ENCODE data around the gene MRO.

- TF ChIP-seq CTCF (IDR thresholded peaks at IDR 0.05; ENCODE audit: low read depth, low read length, poor library complexity, severe bottlenecking) (no peak), EZH2phosphoT487 (IDR thresholded peaks at IDR 0.05; ENCODE audit: borderline replicate concordance, low read length) (no peak)
These were observed 70.4 kb downstream of the MRO start for GRCh38 chr18:50749421-50749820.
